Hepatocyte (in vitro differentiated cells): ENCODE measurements around the gene DHDH.

Source experiments
- EZH2 ChIP-seq: fragments of 200-600 bp; sonication (generic); IDR thresholded peaks from 2 replicates; pipeline ENCODE4 v1.6.1; 2016; ENCODE audit warnings: antibody characterized with exemption, mild to moderate bottlenecking, borderline replicate concordance
- TF ChIP-seq, protein P1 (sequence below): fragments of 200-600 bp; sonication (generic); IDR thresholded peaks from 2 replicates; pipeline ENCODE4 v1.5.1; 2016; ENCODE audit warnings: antibody characterized with exemption, mild to moderate bottlenecking; ENCODE audit not compliant: poor library complexity

DNA sequence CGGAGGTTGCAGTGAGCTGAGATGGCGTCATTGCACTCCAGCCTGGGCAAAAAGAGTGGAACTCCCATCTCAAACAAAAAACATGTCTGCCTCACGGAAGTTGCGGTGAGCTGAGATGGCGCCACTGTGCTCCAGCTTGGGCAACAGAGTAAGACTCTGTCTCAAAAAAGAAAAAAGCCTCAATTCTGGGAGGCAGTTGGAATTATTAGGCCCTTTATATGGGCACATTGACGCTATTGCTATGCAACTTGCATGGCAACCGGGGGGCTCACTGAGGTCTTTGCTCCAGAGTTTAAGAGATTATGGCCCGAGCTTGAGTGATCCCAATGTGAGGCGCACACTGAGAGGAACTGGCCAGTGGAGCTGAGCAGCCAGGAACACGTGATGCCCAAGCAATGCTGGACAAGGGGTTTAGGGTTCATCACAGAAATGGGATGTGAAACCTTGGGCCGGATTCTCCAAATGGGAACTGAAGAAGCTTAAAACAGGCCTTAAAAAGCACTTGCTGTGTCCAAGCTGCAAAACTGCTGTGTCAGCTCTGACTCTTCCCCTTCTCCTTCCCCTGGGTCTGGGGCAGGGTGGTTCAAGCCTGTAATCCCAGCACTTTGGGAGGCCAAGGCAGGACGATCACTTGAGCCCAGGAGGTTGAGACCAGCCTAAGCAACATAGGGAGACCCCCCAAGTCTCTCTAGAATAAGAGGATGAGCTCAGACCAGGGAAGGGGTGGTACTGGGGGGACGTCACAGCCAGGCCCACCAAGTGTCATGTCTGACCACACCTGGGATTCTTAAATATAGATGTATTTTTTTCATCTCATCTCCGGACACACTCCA is 34.1 kb downstream of the DHDH start:
- TF ChIP-seq, protein P1, sequence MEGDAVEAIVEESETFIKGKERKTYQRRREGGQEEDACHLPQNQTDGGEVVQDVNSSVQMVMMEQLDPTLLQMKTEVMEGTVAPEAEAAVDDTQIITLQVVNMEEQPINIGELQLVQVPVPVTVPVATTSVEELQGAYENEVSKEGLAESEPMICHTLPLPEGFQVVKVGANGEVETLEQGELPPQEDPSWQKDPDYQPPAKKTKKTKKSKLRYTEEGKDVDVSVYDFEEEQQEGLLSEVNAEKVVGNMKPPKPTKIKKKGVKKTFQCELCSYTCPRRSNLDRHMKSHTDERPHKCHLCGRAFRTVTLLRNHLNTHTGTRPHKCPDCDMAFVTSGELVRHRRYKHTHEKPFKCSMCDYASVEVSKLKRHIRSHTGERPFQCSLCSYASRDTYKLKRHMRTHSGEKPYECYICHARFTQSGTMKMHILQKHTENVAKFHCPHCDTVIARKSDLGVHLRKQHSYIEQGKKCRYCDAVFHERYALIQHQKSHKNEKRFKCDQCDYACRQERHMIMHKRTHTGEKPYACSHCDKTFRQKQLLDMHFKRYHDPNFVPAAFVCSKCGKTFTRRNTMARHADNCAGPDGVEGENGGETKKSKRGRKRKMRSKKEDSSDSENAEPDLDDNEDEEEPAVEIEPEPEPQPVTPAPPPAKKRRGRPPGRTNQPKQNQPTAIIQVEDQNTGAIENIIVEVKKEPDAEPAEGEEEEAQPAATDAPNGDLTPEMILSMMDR = no peak
- no peak for TF ChIP-seq EZH2
